NB4 (cell line): Measurements from ENCODE around the gene ARHGEF37.
A peak's percentile ranks its signal among the peaks of the same experiment; 100 is the strongest.

Source experiments
- DNase-seq: peaks from one replicate; pipeline ENCODE4 v3.0.0; 2010; ENCODE audit warnings: low read depth
- H3K4me3 ChIP-seq: one replicate; pipeline ENCODE4 v1.5.1; 2011; ENCODE audit warnings: mild to moderate bottlenecking, low read depth, low read length, moderate library complexity
- CTCF ChIP-seq: IDR thresholded peaks from one replicate; pipeline ENCODE4 v1.5.1; 2012; ENCODE audit warnings: low read depth, low read length
- MAX ChIP-seq: IDR thresholded peaks from 2 replicates; pipeline ENCODE4 v1.6.1; 2011; ENCODE audit warnings: low read depth, low read length
- MYC ChIP-seq: IDR thresholded peaks from 2 replicates; pipeline ENCODE4 v1.6.1; 2011; ENCODE audit warnings: low read depth, low read length
- POLR2A ChIP-seq: IDR thresholded peaks from 2 replicates; pipeline ENCODE4 v1.6.1; 2011; ENCODE audit warnings: mild to moderate bottlenecking; ENCODE audit not compliant: insufficient read length; ENCODE audit errors: extremely low read depth

Gene ARHGEF37

GRCh38 chr5:149681252-149681651 is 100.0 kb downstream of the ARHGEF37 start:
- no peak for TF ChIP-seq POLR2A
- no peak for TF ChIP-seq CTCF
- TF ChIP-seq MYC, result no peak
- no peak for TF ChIP-seq MAX
- no peak overlapping the region for H3K4me3 ChIP-seq
- no peak for DNase-seq

GRCh38 chr5:149681922-149682321 is 100.6 kb downstream of the ARHGEF37 start:
- no peak overlapping the region for H3K4me3 ChIP-seq
- no peak for DNase-seq
- TF ChIP-seq CTCF, result no peak
- TF ChIP-seq POLR2A, result no peak
- no peak for TF ChIP-seq MAX
- no peak for TF ChIP-seq MYC

GRCh38 chr5:149682532-149683075 is 101.3 kb downstream of the ARHGEF37 start:
- no peak overlapping the region for H3K4me3 ChIP-seq
- DNase-seq, result peak; percentile 39
- TF ChIP-seq MYC, result no peak
- no peak for TF ChIP-seq MAX
- no peak for TF ChIP-seq CTCF
- no peak for TF ChIP-seq POLR2A

- H3K4me3 ChIP-seq, result no peak overlapping the region
- TF ChIP-seq CTCF, result no peak
- no peak for TF ChIP-seq POLR2A
- TF ChIP-seq MAX, result no peak
- no peak for TF ChIP-seq MYC
Observed at GRCh38 chr5:149683964-149684363, 102.7 kb downstream of the ARHGEF37 start.

GRCh38 chr5:149684371-149684770 is 103.1 kb downstream of the ARHGEF37 start:
- TF ChIP-seq CTCF (no peak), MYC (no peak), MAX (no peak), POLR2A (no peak)
- no peak overlapping the region for H3K4me3 ChIP-seq
- peak; percentile 64 for DNase-seq

More at GRCh38 chr5:149683964-149684363, 102.7 kb downstream of the ARHGEF37 start:
- no peak for DNase-seq
